DOHH2 (cell line): ENCODE results near the gene ASIC3.

Experiments used
- H3F3A ChIP-seq: fragments of 200-600 bp; sonication (generic), shearing (Covaris generic); 2 replicates; pipeline ENCODE4 v1.6.0; 2016; ENCODE audit warnings: antibody characterized with exemption, mild to moderate bottlenecking; ENCODE audit not compliant: control insufficient read depth, insufficient read depth
- H3K27ac ChIP-seq: fragments of 200-600 bp; sonication (generic); 2 replicates; pipeline ENCODE4 v1.5.1; 2014; ENCODE audit warnings: low read depth, mild to moderate bottlenecking, low read length, moderate library complexity
- H3K27me3 ChIP-seq: fragments of 200-600 bp; sonication (generic); 2 replicates; pipeline ENCODE4 v1.6.1; 2014; ENCODE audit warnings: mild to moderate bottlenecking, low read length, mixed read lengths; ENCODE audit not compliant: control insufficient read depth
- H3K36me3 ChIP-seq: fragments of 200-600 bp; sonication (generic); 2 replicates; pipeline ENCODE4 v1.6.1; 2014; ENCODE audit warnings: mild to moderate bottlenecking, low read length, moderate library complexity, mixed read lengths; ENCODE audit not compliant: control insufficient read depth
- H3K4me1 ChIP-seq: fragments of 200-600 bp; sonication (generic); 2 replicates; pipeline ENCODE4 v1.6.1; 2014; ENCODE audit warnings: mild to moderate bottlenecking, low read length, mixed read lengths; ENCODE audit not compliant: control insufficient read depth
- H3K4me2 ChIP-seq: fragments of 200-600 bp; sonication (generic); 2 replicates; pipeline ENCODE4 v1.6.0; 2014; ENCODE audit warnings: mild to moderate bottlenecking, low read length, moderate library complexity
- H3K4me3 ChIP-seq: fragments of 200-600 bp; sonication (generic); 2 replicates; pipeline ENCODE4 v1.5.1; 2014; ENCODE audit warnings: mild to moderate bottlenecking, low read length, mixed read lengths
- H3K79me2 ChIP-seq: fragments of 200-600 bp; sonication (generic); 2 replicates; pipeline ENCODE4 v1.6.1; 2014; ENCODE audit warnings: mild to moderate bottlenecking, low read length, mixed read lengths; ENCODE audit not compliant: control insufficient read depth
- H3K9me2 ChIP-seq: fragments of 200-600 bp; sonication (generic); replicated peaks from 2 replicates; pipeline ENCODE4 v1.6.1; 2014; ENCODE audit warnings: mild to moderate bottlenecking, low read length, mixed read lengths; ENCODE audit not compliant: control insufficient read depth
- H3K9me3 ChIP-seq: fragments of 200-600 bp; sonication (generic); 2 replicates; pipeline ENCODE4 v1.6.1; 2014; ENCODE audit warnings: antibody characterized with exemption, low read length, mixed read lengths; ENCODE audit not compliant: control insufficient read depth, insufficient read depth
- H4K20me1 ChIP-seq: fragments of 200-600 bp; sonication (generic); 2 replicates; pipeline ENCODE4 v1.6.0; 2014; ENCODE audit warnings: low read depth, mild to moderate bottlenecking, antibody characterized with exemption, low read length, moderate library complexity; ENCODE audit not compliant: control insufficient read depth, insufficient read depth
- EZH2phosphoT487 ChIP-seq: fragments of 200-600 bp; sonication (generic); IDR thresholded peaks from 2 replicates; pipeline ENCODE4 v1.6.1; 2017; ENCODE audit warnings: borderline replicate concordance, mild to moderate bottlenecking, antibody characterized with exemption, low read length, moderate library complexity, mixed read lengths
- TF ChIP-seq, protein P1 (sequence below): fragments of 200-600 bp; sonication (generic); IDR thresholded peaks from one replicate; pipeline ENCODE4 v1.5.1; 2014; ENCODE audit warnings: antibody characterized with exemption, mild to moderate bottlenecking, low read depth, low read length; ENCODE audit not compliant: poor library complexity, severe bottlenecking

ASIC3 gene

DNA sequence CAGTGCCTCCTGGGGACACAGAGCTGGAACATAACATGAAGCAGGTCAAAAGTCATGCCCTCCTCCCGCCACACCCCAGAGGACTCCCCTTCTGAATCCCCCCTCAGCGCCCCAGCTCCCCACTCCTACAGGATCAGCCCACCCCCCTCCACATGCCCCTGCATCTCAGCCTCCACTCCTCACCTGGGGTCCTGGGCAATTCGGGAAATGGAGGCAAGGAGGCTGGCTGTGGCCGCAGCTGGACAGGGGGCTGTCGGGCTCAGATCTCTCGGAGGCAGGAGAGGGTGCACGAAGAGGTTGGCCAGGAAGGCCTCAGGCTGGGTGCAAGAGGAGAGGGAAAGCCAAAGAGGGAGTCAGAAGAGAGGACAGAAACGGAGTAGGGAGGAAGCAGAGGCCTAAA, 31.8 kb upstream of the ASIC3 start:
- Histone ChIP-seq H3K9me2 (no peaks in the 10 kb centered on the region), H3K4me3 (no peak overlapping the region), H3K4me2 (no peak overlapping the region), H3K9me3 (no peaks in the 10 kb centered on the region), H4K20me1 (no peaks in the 10 kb centered on the region), H3K27ac (no peak overlapping the region), H3K36me3 (no peaks in the 10 kb centered on the region), H3K4me1 (peaks cover 43% of the 10 kb centered on the region), H3K27me3 (peaks cover 19% of the 10 kb centered on the region), H3K79me2 (no peaks in the 10 kb centered on the region), H3F3A (peaks cover 6% of the 10 kb centered on the region; the same call in 1 of the 2 replicates)
- no peak for TF ChIP-seq EZH2phosphoT487
- TF ChIP-seq, protein P1, sequence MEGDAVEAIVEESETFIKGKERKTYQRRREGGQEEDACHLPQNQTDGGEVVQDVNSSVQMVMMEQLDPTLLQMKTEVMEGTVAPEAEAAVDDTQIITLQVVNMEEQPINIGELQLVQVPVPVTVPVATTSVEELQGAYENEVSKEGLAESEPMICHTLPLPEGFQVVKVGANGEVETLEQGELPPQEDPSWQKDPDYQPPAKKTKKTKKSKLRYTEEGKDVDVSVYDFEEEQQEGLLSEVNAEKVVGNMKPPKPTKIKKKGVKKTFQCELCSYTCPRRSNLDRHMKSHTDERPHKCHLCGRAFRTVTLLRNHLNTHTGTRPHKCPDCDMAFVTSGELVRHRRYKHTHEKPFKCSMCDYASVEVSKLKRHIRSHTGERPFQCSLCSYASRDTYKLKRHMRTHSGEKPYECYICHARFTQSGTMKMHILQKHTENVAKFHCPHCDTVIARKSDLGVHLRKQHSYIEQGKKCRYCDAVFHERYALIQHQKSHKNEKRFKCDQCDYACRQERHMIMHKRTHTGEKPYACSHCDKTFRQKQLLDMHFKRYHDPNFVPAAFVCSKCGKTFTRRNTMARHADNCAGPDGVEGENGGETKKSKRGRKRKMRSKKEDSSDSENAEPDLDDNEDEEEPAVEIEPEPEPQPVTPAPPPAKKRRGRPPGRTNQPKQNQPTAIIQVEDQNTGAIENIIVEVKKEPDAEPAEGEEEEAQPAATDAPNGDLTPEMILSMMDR = no peak

DNA sequence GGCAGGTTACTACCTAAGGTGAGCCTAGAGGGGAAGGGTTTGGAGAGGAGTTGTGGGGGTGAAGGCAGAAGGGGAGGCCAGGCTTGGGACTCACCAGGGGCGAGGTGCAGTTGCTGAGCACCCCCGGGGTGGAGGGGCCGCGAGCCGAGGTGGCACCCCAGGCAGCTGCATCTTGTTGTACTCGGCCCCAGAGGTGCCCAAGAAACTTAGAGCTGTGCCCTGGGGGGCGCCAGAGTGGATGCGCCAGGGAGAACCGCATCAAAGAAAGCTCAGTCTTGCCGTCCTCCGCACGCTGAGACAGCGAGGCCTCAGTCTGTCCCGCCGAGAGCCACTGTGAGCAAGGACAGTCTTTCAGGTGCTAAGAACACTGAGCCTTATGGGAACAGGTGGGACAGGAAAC, 31.4 kb upstream of the ASIC3 start:
- H3K36me3 ChIP-seq = no peaks in the 10 kb centered on the region
- H3K27me3 ChIP-seq = peaks cover 21% of the 10 kb centered on the region
- no peaks in the 10 kb centered on the region for H3K9me2 ChIP-seq
- H3K4me1 ChIP-seq = peaks cover 43% of the 10 kb centered on the region
- H3K27ac ChIP-seq = no peak overlapping the region
- no peaks in the 10 kb centered on the region for H4K20me1 ChIP-seq
- H3K9me3 ChIP-seq = no peaks in the 10 kb centered on the region
- TF ChIP-seq, protein P1 = peak; percentile 39
- TF ChIP-seq EZH2phosphoT487 = no peak
- H3K79me2 ChIP-seq = no peaks in the 10 kb centered on the region
- H3K4me3 ChIP-seq = peak overlapping the region; percentile 77
- H3F3A ChIP-seq = peaks cover 3% of the 10 kb centered on the region; the same call in 1 of the 2 replicates
- peak overlapping the region; percentile 90 for H3K4me2 ChIP-seq

DNA sequence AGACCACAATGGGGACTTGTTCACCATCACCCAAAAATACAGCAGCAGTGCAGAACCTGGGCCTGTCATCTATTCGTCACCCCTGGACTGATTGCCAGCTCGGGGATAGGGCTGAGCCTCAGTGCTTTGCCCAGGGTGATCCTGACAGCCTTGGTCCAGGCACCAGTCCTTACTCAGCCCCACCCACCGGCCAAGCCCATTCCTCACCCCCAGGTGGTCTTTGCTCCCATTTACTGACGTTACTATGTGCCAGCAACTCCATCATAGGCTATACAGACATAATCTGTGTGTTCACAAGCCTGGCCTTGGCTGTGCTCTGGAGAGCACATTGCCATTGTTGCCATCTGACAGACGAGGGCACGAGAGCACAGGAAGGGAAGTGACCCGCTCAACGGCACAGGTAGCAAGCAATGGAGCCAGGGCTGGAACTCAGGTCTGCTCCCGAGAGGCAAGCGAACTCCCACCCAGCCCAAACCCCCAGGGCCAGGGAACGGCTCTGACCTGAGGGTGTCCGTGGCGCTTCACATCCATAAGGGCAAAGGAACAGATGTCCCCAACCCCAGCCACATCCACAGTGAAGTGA, 30.9 kb upstream of the ASIC3 start:
- Histone ChIP-seq H3K9me2 (no peaks in the 10 kb centered on the region), H3K79me2 (no peaks in the 10 kb centered on the region), H3K4me1 (peaks cover 43% of the 10 kb centered on the region), H3K4me2 (peak overlapping the region; percentile 90), H3K27me3 (peaks cover 23% of the 10 kb centered on the region), H3K27ac (no peak overlapping the region), H3K9me3 (no peaks in the 10 kb centered on the region), H3K4me3 (peak overlapping the region; percentile 77), H3K36me3 (no peaks in the 10 kb centered on the region), H3F3A (no peaks in the 10 kb centered on the region), H4K20me1 (no peaks in the 10 kb centered on the region)
- TF ChIP-seq, protein P1 = no peak
- TF ChIP-seq EZH2phosphoT487 = no peak
